GM21423 (cell line): ENCODE results near the gene THEMIS.
"Not testable (repeated sequence)": the region's sequence is repeated elsewhere in the genome, so short reads cannot be mapped to it uniquely, and the experiment has no call there.

Source experiments
- ATAC-seq: cut with Tn5 transposase; IDR thresholded peaks from one replicate; pipeline ENCODE4 v1.9.1; 2021; ENCODE audit warnings: mild to moderate bottlenecking, moderate library complexity; ENCODE audit not compliant: unreplicated experiment

THEMIS gene

DNA sequence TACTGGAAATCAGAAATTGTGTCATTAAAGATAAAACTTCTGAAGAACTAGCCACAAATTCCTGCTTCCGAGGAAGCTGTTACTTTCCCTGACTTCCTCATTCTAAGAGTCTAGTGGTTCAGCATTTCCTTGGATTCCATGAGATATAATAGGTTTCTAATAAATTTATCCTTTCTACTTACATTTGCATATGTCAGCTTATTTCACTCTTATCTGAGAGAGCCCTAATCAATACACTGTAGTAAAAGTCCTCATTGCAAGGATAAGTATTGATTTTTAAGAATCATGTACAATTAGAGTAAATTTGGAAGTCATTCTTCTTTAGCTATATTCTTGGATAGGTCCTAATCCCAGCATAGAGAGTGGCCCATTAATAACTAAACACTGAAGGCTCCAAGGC lies 16.9 kb upstream of the THEMIS start:
- no peak for ATAC-seq

DNA sequence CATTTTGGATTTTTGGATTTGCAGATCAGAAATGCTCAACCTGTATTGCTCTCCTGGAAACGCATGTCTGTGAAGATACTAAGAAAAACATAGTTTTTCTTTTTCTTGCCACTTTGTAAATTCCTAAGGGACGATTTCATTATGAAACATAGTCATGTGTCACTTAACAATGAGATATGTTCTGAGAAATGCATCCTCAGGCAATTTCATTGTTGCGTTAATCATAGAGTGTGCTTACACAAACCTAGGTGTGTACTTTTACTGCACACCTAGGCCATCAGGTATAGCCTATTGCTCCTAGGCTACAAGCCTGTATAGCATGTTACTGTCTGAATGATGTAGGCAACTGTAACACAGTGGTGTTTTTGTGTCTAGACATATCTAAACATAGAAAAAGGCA lies 13.4 kb upstream of the THEMIS start:
- ATAC-seq, result no peak

DNA sequence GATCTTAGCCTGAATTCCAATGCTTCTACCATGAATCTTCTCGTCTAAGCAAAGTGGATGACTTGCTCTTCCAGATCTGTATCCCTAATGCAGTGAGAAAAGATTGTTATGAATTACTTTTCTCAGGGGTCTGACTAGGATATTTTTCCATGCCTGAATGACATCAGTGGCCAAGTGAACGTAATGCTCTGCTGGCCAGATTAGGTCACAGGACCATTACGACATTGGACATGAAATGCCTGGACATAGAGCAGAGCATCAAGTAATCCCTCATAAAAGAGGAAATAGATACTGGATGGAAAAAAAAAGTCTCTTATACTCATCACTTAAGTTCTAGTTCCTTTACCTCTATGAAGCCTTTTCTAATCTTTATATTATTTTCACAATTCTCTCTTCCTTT lies 12.1 kb upstream of the THEMIS start:
- no peak for ATAC-seq

DNA sequence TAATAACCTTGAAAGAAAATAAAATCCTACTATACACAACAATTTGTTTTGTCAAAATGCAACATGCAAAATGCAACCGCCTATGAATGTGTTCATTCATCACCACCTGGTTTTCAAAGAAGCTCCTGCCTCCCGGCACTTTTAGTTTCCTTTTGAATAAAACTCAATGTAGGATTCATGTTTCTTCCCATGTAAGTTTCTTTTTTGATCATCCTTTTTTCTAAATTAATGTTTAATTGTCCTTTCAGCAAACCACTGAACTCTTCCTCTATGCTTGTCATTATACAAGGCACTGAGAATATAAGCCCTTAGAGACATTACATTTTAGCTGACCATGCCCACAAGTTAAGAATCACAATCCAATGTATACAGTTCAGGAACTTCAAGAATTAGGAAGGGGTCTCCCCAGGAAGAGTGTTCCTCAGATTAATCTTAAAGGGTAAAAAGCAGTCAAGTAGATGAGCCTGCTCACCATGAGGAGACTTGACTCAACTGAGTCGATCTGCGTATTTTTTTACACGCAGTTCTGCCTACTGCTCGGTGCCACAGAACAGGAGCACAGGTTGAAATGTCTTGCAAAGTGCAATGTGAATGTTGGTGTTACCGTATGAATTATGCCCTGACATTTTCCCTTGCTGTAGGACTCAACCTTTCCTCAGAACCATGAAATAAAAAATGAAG lies 7.2 kb upstream of the THEMIS start:
- peak; percentile 80 for ATAC-seq

DNA sequence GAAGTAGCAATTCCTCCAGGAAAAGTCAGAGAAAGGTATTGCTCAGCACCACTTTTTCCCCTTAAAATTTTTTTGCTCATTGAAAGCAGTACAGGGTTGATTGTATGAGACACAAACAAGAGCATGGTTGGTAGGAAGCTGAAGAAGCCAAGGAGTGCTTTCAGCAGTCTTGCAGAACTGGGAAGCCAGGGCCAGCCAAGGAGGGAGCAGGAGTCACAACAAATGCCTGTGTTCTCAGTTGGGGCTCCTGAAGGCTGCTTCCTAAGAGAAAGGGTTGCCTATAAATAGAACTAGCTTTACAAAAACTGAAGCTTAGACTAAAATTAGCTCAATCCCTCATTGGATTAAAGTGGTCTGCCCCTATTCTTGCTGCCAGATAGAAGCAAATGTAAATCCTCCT lies 3.3 kb upstream of the THEMIS start:
- ATAC-seq, result no peak

DNA sequence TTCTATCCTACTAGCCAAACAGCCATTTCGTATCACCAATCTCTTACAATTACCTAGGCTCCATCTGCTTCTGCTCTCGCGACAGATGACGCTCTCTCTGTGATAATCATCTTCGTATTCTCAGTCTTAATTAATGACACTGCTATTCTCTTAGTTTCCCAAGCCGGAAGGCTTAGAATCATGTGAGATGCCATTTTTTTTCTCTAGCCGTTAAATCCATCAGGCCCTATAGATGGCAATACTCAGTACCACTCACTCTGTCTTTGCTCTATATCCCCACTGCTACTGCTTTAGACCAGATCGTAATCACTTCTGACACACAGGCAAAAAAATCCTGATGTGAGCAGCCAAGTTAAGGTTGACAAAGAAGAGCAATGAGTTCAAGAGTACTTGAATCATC lies 2.1 kb upstream of the THEMIS start:
- no peak for ATAC-seq

DNA sequence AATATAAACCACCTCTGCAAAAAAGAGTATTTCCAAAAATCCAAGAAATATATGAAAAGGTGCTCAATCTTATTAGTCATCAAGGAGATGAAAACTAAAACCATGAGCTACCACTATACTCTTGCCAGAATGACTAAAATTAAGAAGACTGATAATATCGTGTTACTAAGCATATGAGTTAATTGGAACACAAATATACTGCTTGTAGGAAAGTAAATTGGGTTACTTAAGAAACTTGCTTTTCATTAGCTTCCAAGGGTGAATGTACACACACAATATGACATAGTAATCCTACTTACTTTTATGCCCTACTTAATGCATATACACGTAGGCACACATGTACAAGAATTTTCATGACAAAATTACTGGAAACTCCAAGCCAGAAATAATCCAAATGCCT lies 3.4 kb downstream of the THEMIS start:
- no peak for ATAC-seq

DNA sequence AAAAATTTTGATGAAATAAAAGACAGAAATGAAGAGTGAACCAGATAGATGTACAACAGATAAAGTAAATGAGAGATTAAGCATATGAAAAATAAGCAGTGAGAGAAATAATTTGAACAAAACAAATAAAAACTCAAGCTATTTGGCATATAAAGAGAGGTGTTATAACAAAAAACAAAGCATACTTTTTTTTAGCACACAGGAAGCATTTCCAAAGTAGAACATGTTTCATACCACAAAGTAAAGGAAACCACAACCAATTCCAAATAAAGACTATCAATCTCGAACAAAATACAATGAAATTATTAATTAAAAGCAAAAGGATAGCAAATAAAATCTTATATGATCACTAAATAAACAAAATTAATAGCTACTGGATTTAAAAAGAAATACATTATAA lies 6.8 kb downstream of the THEMIS start:
- ATAC-seq, result no peak

DNA sequence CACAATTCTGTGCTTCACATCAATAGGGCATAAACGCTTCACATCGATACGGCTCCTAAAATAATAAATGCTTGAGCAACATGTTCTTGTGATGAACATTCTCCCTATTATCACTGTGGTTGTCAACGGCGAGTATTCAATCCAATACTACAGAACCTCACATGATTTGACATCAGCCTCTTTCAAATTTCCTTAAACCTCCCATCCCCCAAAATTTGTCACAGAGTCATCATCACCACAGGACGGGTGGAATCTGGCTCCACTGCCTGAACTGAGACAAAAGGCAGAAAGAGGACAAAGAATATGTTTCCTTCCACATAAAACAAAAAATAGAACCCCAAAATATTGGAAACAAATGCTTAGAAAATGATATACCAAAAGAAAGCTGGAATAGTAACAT lies 7.3 kb downstream of the THEMIS start:
- ATAC-seq, result no peak

DNA sequence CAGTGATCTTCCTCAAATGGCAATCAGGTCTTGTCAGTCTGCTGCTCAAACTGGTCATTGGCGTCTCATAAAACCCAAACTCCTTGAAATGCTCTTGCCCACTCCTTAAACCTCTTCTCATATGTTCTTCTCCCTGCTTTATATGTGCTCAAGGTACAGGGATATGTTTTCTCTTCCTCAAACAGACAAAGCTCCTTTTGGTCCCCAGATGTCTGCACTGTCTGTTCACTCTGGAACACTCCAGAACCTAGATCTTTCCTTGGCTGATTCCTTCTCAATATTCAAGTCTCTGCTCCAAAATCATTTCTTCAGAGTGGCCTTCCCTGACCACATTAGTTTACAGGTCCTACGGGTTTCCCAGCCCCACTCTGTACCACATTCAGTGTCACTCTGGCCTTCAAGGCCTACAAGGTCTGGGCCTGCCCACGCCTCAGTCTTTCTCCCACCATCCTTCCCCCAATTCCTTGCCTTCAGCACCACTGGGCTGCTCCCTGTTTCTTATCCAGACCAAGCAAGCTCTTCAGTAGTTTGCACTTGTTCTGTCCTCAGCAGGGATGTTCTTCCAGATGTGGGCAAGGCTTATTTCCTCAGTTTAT lies 9.0 kb downstream of the THEMIS start:
- ATAC-seq, result no peak

DNA sequence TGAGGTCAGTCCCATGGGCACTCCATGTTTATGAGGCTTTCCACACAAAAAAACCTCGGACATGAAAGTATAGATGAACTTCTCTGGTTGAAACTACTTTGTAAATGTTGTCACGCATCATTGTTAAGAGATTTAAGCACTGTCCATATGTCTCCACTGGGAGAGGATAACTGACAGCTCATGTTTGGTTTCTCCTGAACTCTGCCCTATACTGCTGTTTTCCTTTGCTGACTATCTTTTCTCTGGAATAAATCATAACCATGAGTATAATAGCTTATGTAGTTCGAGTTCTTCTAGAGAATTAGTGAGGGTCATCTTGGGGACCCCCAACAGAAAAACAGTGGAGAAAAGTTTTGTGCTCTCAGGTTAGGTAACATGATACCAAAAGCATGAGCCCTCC lies 14.3 kb downstream of the THEMIS start:
- ATAC-seq, result no peak

DNA sequence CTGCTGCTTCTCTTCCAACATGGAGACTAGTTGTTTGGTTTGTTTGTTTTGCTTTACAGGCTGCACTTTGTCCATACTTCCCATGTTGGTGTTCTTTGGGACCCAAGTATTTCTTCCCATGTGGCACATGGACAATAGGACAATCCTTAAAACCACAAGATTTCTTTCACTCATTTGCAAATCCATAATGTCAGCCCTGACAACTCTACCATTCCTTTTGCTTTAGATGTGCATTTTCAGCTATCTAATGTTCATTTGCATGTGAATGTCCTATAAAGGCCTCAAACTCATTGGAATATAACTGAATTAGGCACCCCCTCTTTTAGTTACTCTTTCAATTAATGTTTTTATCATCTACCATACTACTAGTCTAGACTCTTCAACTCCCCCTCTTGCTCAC lies 16.7 kb downstream of the THEMIS start:
- ATAC-seq, result no peak

DNA sequence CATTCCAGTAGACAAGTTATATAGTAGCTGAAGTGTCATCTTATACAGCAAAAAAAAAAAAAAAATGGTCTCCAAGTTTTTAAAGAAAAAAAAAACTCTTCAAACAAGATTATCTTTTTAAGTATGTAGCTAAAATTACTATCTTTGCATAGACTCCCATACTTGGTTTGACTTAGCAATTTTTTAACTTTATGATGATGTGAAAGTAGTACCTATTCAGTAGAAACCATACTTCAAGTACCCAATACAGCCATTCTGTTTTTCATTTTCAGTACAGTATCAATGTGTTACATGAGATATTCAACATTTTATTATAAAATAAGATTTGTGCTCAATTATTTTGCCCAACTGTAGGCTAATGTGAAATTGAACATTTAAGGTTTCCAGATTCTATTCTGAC lies 18.9 kb downstream of the THEMIS start:
- ATAC-seq, result not testable (repeated sequence)

DNA sequence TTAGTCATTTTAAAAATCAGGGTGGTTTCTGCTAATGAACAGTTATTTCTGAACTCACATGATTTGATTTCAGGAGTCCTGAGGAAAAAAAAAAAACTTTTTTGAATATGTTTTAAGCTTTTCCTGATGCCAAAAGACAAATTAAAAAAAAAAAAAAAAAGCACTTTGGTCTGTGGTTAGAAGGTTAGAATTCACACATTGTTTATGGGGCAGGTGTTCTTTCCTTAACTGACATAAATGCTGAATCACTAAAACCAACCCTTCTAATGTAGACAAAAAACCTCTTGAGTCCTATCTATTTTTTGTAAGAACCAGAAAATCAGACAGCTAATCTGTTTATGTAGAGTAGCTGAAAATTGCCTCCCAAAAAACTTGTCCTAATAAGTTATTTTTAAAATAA lies 20.4 kb downstream of the THEMIS start:
- ATAC-seq, result peak; percentile 44

DNA sequence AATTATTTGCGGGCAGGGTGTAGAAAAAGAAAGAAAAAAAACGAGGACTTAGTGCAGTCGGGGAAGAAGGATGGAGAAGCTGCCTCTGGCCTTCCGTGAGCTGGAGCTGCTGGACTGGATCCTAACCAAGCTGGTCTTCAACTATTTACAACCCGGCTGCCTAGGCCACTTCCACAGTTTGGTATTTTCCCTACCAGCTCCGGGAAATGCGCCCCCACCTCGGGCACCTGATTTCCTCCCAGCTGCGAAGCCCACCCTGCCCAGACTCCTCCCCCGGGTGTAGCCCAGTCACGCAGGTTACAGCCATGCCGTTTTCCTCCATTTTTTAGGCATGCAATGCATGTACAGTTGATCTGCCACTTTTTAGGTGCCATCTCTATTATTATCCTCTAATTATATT lies 21.2 kb downstream of the THEMIS start:
- ATAC-seq, result no peak

DNA sequence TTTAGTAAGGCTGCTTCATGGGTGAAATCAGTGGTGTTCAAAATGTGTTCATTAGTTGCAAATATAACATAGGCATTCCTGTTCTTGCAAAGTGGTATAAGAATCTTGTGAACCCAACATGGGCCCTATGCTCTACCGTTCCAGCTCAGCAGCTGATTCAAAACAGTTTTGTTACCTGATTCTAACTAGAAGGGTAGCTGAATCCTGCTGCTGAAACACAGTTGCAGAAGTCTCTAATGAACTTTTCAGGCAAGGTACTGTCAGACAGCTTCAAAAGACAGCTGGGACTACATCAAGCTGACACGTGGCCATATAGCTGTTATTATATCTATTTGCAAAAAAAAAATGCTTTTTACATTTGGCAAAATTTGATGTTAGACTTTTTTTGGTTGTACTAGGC lies 22.7 kb downstream of the THEMIS start:
- no peak for ATAC-seq

DNA sequence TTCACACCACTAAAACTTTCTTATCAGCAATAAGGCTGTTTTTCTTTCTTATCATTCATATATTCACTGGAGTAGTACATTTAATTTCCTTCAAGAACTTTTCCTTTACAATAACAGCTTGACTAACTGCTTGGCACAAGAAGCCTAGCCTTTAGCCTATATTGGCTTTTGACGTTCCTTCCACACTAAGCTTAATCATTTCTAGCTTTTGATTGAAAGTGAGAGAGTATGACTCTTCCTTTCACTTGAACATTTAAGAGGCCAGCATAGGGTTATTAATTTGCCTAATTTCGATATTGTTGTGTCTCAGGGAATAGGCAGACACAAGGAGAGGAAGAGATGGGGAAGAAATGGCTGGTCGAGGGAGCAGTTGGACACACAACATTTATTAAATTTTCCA lies 23.6 kb downstream of the THEMIS start:
- peak; percentile 51 for ATAC-seq

DNA sequence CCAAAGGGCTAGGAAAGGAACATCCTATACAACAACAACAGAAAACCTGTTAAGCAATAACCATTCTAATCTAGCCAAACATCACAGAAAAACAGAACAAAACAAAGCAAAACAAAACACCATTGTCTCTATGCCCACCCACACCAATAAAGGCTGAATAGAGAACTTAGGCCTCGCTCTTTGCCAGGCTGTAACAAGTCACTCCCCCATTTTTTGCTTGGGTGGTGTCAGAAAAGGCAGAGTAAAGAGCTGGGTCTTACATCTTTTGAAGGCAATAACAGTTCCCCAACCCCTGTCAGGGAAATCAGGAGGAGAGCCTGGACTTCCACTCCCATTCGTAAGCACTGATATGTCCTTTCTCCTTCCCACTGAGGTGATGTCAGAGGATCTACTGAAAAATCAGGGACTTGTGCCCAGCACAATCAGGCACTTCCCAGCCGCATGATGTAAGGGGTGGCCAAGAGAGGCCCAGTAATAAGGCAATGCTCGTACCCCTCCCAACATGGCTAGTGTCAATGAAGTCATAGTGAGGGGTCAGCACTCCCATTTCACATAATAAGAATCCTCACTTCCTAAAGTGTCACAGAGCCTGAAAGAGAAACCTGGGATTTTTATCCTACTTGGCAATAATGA lies 31.0 kb downstream of the THEMIS start:
- no peak for ATAC-seq

DNA sequence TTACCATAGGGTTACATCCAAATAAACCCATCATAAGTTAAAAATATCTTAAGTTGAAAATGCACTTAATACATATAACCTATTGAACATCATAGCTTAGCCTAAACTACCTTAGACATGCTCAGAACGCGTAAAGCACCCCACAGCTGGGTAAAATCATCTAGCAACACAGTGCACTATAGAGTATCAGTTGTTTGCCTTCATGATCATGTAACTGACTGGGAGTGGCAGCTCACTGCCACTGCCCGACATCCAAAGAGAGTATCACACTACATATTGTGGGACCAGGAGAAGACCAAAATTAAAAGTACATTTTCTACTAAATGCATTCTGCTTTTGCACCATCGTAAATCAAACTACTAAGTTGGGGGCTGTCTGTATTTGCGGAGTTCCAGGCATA lies 31.7 kb downstream of the THEMIS start:
- ATAC-seq, result no peak

DNA sequence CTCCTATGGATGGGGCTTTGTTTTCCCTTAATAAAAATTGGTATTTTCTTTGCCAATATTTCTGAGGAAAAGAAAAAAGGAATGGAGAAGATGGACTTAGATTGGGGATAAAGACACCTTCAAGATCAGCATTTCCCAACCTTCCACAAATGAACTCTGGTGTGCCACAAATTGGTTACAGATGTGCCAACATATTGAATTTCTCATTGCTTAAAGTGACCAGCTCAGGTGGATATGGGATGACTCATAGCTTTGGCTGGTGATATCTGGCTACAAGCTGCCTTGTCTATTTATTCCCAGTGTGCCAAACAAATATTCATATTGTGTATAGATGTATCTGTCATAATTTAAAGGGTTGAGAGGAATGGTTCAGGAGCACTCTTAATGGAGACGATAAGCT lies 32.5 kb downstream of the THEMIS start:
- no peak for ATAC-seq

DNA sequence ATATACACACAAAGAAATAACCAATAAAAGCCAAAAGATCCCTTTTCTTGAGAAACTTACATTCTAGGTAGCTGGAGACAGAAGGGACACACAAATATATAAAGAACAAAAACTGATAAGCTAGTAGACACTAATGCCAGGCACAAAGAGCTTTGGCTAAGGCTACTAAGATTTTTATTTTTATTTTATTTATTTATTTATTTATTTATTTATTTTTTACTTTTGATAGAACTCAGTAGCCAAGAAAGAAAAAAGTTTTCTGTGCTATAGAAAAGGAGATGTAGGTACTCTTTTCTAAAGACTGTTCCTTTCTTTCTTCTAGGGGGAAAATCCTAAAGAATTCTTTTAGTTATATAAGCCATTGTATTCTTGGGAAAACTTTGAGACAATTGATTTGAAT lies 34.1 kb downstream of the THEMIS start:
- no peak for ATAC-seq

DNA sequence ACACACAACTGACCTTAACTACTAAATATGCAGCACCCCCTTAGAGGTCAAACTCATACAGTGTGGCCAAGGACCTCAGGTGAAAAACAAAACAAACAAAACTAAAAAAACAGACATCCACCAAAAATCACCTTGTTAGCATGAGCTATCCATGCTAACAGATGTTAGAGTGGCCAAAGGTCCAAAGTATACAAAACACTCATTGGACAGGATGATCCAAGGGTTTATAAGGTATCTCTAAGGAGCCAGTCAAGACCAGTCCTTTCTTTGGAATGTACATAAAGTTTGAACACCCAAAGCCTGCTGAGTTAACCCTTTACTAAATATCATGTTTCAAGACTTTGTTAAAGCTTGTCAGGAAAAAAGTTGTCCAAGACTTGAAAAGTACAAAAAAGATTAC lies 35.8 kb downstream of the THEMIS start:
- no peak for ATAC-seq

DNA sequence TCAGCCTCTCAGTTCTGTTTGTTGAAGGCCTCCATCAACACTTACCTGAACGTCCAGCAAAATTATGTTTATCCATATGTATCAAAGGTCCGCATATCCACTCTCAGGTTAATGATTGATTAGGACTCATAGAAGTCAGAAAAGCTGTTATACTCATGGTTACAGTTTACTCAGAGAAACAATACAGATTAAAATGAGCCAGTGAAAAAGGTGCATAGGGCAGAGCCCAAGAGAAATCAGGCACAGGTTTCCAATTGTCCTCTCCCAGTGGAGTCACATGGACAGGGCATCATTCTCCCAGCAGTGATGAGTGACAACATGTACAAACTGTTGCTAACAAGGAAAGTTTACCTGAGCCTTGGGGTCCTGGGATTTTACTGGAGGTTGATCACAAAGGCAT lies 36.2 kb downstream of the THEMIS start:
- no peak for ATAC-seq
